ENCODE data around the gene CHCHD6. TPM values are rescaled to one million over a fixed set of nuclear protein-coding genes. Genes with fewer than 3 reads are reported as not detected.

Gene CHCHD6
- total and polyA plus RNA-seq, 2 donors, result 10.5 to 14.2 TPM

DNA sequence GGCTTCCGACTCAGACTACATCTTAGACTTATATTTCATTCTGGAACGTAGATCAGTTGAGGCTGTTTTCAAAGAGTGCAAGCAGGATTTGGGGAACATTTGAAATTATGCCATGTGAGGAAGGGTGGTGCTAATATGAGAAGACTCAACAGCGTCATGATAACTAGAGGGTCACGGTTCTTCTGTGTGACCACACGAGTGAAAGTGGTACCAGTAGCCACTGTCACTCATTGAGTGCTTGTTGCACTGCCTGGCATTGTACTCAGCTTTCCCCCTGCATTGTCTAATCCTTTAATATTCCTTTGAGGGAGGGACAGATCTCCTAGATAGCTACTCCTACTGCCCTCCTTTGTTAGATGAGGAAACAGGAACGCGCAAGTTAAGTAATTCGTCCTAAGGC, 197.6 kb downstream of the CHCHD6 start:
- 98% methylated on average over 8 of the region's 8 CpGs for WGBS
- no peak for DNase-seq (ENCODE audit: low read depth in 6 of 9, low spot score in 9 of 9)
- no peaks in the 10 kb centered on the region for H3K27me3 ChIP-seq (ENCODE audit: control insufficient read depth in 2 of 2, insufficient read depth in 1 of 2, low read length in 1 of 2)
- peaks cover 0 to 6% of the 10 kb centered on the region in 2 donors for H3K9me3 ChIP-seq (ENCODE audit: control insufficient read depth in 2 of 2, insufficient read depth in 1 of 2, low read length in 1 of 2)
- H3K27ac ChIP-seq (ENCODE audit: low read depth in 1 of 2, low read length in 1 of 2), result no peak overlapping the region
- H3K4me3 ChIP-seq (ENCODE audit: low read length in 2 of 2), result no peak overlapping the region
- no peaks in the 10 kb centered on the region for H3K4me1 ChIP-seq (ENCODE audit: control insufficient read depth in 2 of 2, insufficient read depth in 2 of 2, low read length in 2 of 2)
- no peaks in the 10 kb centered on the region for H3K36me3 ChIP-seq (ENCODE audit: control insufficient read depth in 2 of 2, insufficient read depth in 2 of 2, low read length in 1 of 2)

GRCh38 chr3:126903521-126903920, 199.5 kb downstream of the CHCHD6 start:
- H3K27ac ChIP-seq (ENCODE audit: low read depth in 1 of 2, low read length in 1 of 2), result no peak overlapping the region
- H3K36me3 ChIP-seq (ENCODE audit: control insufficient read depth in 2 of 2, insufficient read depth in 2 of 2, low read length in 1 of 2), result no peaks in the 10 kb centered on the region
- DNase-seq (ENCODE audit: low read depth in 6 of 9, low spot score in 9 of 9), result no peak
- peaks cover 0 to 6% of the 10 kb centered on the region in 2 donors for H3K9me3 ChIP-seq (ENCODE audit: control insufficient read depth in 2 of 2, insufficient read depth in 1 of 2, low read length in 1 of 2)
- H3K4me1 ChIP-seq (ENCODE audit: control insufficient read depth in 2 of 2, insufficient read depth in 2 of 2, low read length in 2 of 2), result no peaks in the 10 kb centered on the region
- no peak overlapping the region for H3K4me3 ChIP-seq (ENCODE audit: low read length in 2 of 2)
- 95% methylated on average over 3 of the region's 3 CpGs for WGBS
- no peaks in the 10 kb centered on the region for H3K27me3 ChIP-seq (ENCODE audit: control insufficient read depth in 2 of 2, insufficient read depth in 1 of 2, low read length in 1 of 2)

GRCh38 chr3:126907557-126907956, 203.5 kb downstream of the CHCHD6 start:
- Histone ChIP-seq H3K27ac (ENCODE audit: low read depth in 1 of 2, low read length in 1 of 2) (no peak overlapping the region), H3K4me3 (ENCODE audit: low read length in 2 of 2) (no peak overlapping the region), H3K9me3 (ENCODE audit: control insufficient read depth in 2 of 2, insufficient read depth in 1 of 2, low read length in 1 of 2) (peaks cover 0 to 6% of the 10 kb centered on the region in 2 donors), H3K36me3 (ENCODE audit: control insufficient read depth in 2 of 2, insufficient read depth in 2 of 2, low read length in 1 of 2) (no peaks in the 10 kb centered on the region), H3K27me3 (ENCODE audit: control insufficient read depth in 2 of 2, insufficient read depth in 1 of 2, low read length in 1 of 2) (no peaks in the 10 kb centered on the region), H3K4me1 (ENCODE audit: control insufficient read depth in 2 of 2, insufficient read depth in 2 of 2, low read length in 2 of 2) (peaks cover 16% of the 10 kb centered on the region in 2 donors)
- 96% methylated on average over 3 of the region's 3 CpGs for WGBS
- no peak for DNase-seq (ENCODE audit: low read depth in 6 of 9, low spot score in 9 of 9)

DNA sequence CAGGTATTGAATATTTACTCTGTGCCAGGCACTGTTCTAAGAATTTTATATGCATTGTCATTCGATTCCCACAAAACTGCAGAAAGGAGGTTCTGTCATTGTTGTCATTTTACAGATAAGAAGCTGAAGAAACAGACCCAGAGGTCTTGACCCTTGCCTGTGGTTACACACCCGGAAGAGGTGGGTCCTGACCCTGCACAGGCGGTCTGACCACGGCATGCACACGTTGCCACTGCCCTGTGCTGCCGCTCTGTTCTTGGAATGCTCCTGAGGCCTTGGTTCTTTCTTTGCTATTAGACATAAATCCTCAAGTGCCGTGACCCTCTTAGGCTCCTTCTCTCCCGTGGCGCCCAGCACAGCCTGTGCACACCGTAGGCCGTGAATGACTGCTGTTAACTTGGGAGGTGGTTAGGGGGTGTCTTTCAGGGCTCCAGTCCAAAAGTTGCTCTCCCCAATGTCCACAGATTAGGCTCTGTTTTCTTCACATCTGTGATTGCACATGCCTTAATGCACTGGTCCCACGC, 204.8 kb downstream of the CHCHD6 start:
- Histone ChIP-seq H3K36me3 (ENCODE audit: control insufficient read depth in 2 of 2, insufficient read depth in 2 of 2, low read length in 1 of 2) (no peaks in the 10 kb centered on the region), H3K27me3 (ENCODE audit: control insufficient read depth in 2 of 2, insufficient read depth in 1 of 2, low read length in 1 of 2) (no peaks in the 10 kb centered on the region), H3K4me3 (ENCODE audit: low read length in 2 of 2) (no peak overlapping the region), H3K9me3 (ENCODE audit: control insufficient read depth in 2 of 2, insufficient read depth in 1 of 2, low read length in 1 of 2) (peaks cover 0 to 6% of the 10 kb centered on the region in 2 donors), H3K27ac (ENCODE audit: low read depth in 1 of 2, low read length in 1 of 2) (no peak overlapping the region), H3K4me1 (ENCODE audit: control insufficient read depth in 2 of 2, insufficient read depth in 2 of 2, low read length in 2 of 2) (peaks cover 20% of the 10 kb centered on the region in 2 donors)
- whole genome bisulfite sequencing, result 53% methylated on average over 12 of the region's 12 CpGs
- DNase-seq (ENCODE audit: low read depth in 6 of 9, low spot score in 9 of 9), result no peak

GRCh38 chr3:126910231-126910630, 206.2 kb downstream of the CHCHD6 start:
- DNase-seq (ENCODE audit: low read depth in 6 of 9, low spot score in 9 of 9), result no peak
- Histone ChIP-seq H3K27me3 (ENCODE audit: control insufficient read depth in 2 of 2, insufficient read depth in 1 of 2, low read length in 1 of 2) (no peaks in the 10 kb centered on the region), H3K27ac (ENCODE audit: low read depth in 1 of 2, low read length in 1 of 2) (no peak overlapping the region), H3K9me3 (ENCODE audit: control insufficient read depth in 2 of 2, insufficient read depth in 1 of 2, low read length in 1 of 2) (peaks cover 0 to 6% of the 10 kb centered on the region in 2 donors), H3K36me3 (ENCODE audit: control insufficient read depth in 2 of 2, insufficient read depth in 2 of 2, low read length in 1 of 2) (no peaks in the 10 kb centered on the region), H3K4me3 (ENCODE audit: low read length in 2 of 2) (no peak overlapping the region), H3K4me1 (ENCODE audit: control insufficient read depth in 2 of 2, insufficient read depth in 2 of 2, low read length in 2 of 2) (peaks cover 20% of the 10 kb centered on the region in 2 donors)
- 76% methylated on average over 3 of the region's 3 CpGs for WGBS

GRCh38 chr3:126911162-126912026, 207.4 kb downstream of the CHCHD6 start:
- Histone ChIP-seq H3K27ac (ENCODE audit: low read depth in 1 of 2, low read length in 1 of 2) (peak overlapping the region; percentile 62 to 70), H3K27me3 (ENCODE audit: control insufficient read depth in 2 of 2, insufficient read depth in 1 of 2, low read length in 1 of 2) (no peaks in the 10 kb centered on the region), H3K4me1 (ENCODE audit: control insufficient read depth in 2 of 2, insufficient read depth in 2 of 2, low read length in 2 of 2) (peaks cover 20% of the 10 kb centered on the region in 2 donors), H3K4me3 (ENCODE audit: low read length in 2 of 2) (no peak overlapping the region), H3K9me3 (ENCODE audit: control insufficient read depth in 2 of 2, insufficient read depth in 1 of 2, low read length in 1 of 2) (peaks cover 0 to 2% of the 10 kb centered on the region in 2 donors), H3K36me3 (ENCODE audit: control insufficient read depth in 2 of 2, insufficient read depth in 2 of 2, low read length in 1 of 2) (no peaks in the 10 kb centered on the region)
- peak in 7 of 9 donors; percentile 7 to 66 (median 18) for DNase-seq (ENCODE audit: low read depth in 6 of 9, low spot score in 9 of 9)
- 24% methylated on average over 15 of the region's 15 CpGs for WGBS

- Histone ChIP-seq H3K27ac (ENCODE audit: low read depth in 1 of 2, low read length in 1 of 2) (peak overlapping the region in 1 of 2 donors; percentile 62), H3K27me3 (ENCODE audit: control insufficient read depth in 2 of 2, insufficient read depth in 1 of 2, low read length in 1 of 2) (no peaks in the 10 kb centered on the region), H3K4me3 (ENCODE audit: low read length in 2 of 2) (no peak overlapping the region), H3K36me3 (ENCODE audit: control insufficient read depth in 2 of 2, insufficient read depth in 2 of 2, low read length in 1 of 2) (no peaks in the 10 kb centered on the region), H3K9me3 (ENCODE audit: control insufficient read depth in 2 of 2, insufficient read depth in 1 of 2, low read length in 1 of 2) (no peaks in the 10 kb centered on the region), H3K4me1 (ENCODE audit: control insufficient read depth in 2 of 2, insufficient read depth in 2 of 2, low read length in 2 of 2) (peaks cover 20% of the 10 kb centered on the region in 2 donors)
- no peak for DNase-seq (ENCODE audit: low read depth in 6 of 9, low spot score in 9 of 9)
- WGBS, result 77% methylated on average over 9 of the region's 9 CpGs
Measured at GRCh38 chr3:126912027-126912422, 208.0 kb downstream of the CHCHD6 start.

DNA sequence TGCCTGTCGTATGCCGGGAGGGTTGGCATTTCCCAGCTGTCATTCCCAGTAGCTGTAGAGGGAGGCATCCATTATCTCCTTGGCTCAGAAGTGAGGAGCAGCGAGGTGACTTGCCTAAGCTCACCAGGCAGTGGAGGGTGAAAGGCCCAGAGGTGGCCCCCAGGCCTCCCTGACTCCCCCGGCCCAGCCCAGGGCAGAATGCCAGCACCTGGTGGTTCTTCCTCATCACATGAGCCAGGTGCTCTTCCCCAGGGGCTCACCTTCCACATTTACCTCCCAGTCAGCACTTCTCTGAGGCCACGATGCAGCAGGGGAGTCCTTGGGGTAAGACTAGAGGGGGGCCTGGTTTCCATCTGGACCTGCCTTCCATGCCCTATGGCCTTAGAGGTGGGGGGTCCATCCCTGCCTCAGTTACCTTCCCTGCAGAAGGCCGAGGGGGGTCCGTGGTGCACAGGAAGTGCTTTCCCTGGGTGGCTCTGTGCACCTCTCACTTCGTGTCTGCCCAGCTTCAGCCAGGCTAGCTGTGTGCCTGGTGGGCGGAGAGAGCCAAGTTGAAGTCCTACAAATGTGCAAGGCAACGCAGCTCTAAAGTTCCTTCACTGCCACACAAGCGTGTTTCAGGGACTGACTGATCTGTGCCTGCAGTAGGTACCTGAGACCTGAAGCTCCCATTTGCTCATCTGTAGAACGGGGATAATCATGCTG, 208.6 kb downstream of the CHCHD6 start:
- H3K4me3 ChIP-seq (ENCODE audit: low read length in 2 of 2), result no peak overlapping the region
- no peak overlapping the region for H3K27ac ChIP-seq (ENCODE audit: low read depth in 1 of 2, low read length in 1 of 2)
- no peaks in the 10 kb centered on the region for H3K27me3 ChIP-seq (ENCODE audit: control insufficient read depth in 2 of 2, insufficient read depth in 1 of 2, low read length in 1 of 2)
- no peak for DNase-seq (ENCODE audit: low read depth in 6 of 9, low spot score in 9 of 9)
- peaks cover 20% of the 10 kb centered on the region in 2 donors for H3K4me1 ChIP-seq (ENCODE audit: control insufficient read depth in 2 of 2, insufficient read depth in 2 of 2, low read length in 2 of 2)
- WGBS, result 93% methylated on average over 12 of the region's 12 CpGs
- no peaks in the 10 kb centered on the region for H3K36me3 ChIP-seq (ENCODE audit: control insufficient read depth in 2 of 2, insufficient read depth in 2 of 2, low read length in 1 of 2)
- no peaks in the 10 kb centered on the region for H3K9me3 ChIP-seq (ENCODE audit: control insufficient read depth in 2 of 2, insufficient read depth in 1 of 2, low read length in 1 of 2)

GRCh38 chr3:126913524-126913923, 209.5 kb downstream of the CHCHD6 start:
- Histone ChIP-seq H3K4me1 (ENCODE audit: control insufficient read depth in 2 of 2, insufficient read depth in 2 of 2, low read length in 2 of 2) (peaks cover 20% of the 10 kb centered on the region in 2 donors), H3K27me3 (ENCODE audit: control insufficient read depth in 2 of 2, insufficient read depth in 1 of 2, low read length in 1 of 2) (no peaks in the 10 kb centered on the region), H3K4me3 (ENCODE audit: low read length in 2 of 2) (no peak overlapping the region), H3K9me3 (ENCODE audit: control insufficient read depth in 2 of 2, insufficient read depth in 1 of 2, low read length in 1 of 2) (no peaks in the 10 kb centered on the region), H3K36me3 (ENCODE audit: control insufficient read depth in 2 of 2, insufficient read depth in 2 of 2, low read length in 1 of 2) (no peaks in the 10 kb centered on the region), H3K27ac (ENCODE audit: low read depth in 1 of 2, low read length in 1 of 2) (no peak overlapping the region)
- DNase-seq (ENCODE audit: low read depth in 6 of 9, low spot score in 9 of 9), result no peak
- 87% methylated on average over 6 of the region's 6 CpGs for WGBS
